OCI-LY1 (cell line): ENCODE measurements around the gene ABCB10.

Experiments used
- H2AFZ ChIP-seq: fragments of 200-600 bp; sonication (generic), shearing (Covaris generic); 2 replicates; pipeline ENCODE4 v1.6.0; 2014; ENCODE audit warnings: antibody characterized with exemption, mild to moderate bottlenecking, low read length
- H3F3A ChIP-seq: fragments of 200-600 bp; sonication (generic), shearing (Covaris generic); 2 replicates; pipeline ENCODE4 v1.6.0; 2014; ENCODE audit warnings: mild to moderate bottlenecking, antibody characterized with exemption, low read length, moderate library complexity; ENCODE audit not compliant: insufficient read depth
- H3K27ac ChIP-seq: fragments of 200-600 bp; sonication (generic); 2 replicates; pipeline ENCODE4 v1.5.1; 2014; ENCODE audit warnings: low read length, mixed run types, mild to moderate bottlenecking, low read depth; ENCODE audit not compliant: poor library complexity, severe bottlenecking
- H3K27me3 ChIP-seq: fragments of 200-600 bp; sonication (generic); 2 replicates; pipeline ENCODE4 v1.6.0; 2014; ENCODE audit warnings: antibody characterized with exemption, mild to moderate bottlenecking, low read length, moderate library complexity; ENCODE audit not compliant: insufficient read depth
- H3K36me3 ChIP-seq: fragments of 200-600 bp; sonication (generic); 2 replicates; pipeline ENCODE4 v1.6.1; 2014; ENCODE audit warnings: mild to moderate bottlenecking, antibody characterized with exemption, low read length, moderate library complexity, mixed read lengths; ENCODE audit not compliant: insufficient read depth
- H3K4me1 ChIP-seq: fragments of 200-600 bp; sonication (generic); 2 replicates; pipeline ENCODE4 v1.5.1; 2014; ENCODE audit warnings: mild to moderate bottlenecking, low read length, moderate library complexity; ENCODE audit not compliant: insufficient read depth, severe bottlenecking
- H3K4me2 ChIP-seq: fragments of 200-600 bp; sonication (generic), shearing (Covaris generic); 2 replicates; pipeline ENCODE4 v1.6.1; 2014; ENCODE audit warnings: low read length
- H3K4me3 ChIP-seq: fragments of 200-600 bp; sonication (generic); 2 replicates; pipeline ENCODE4 v1.5.1; 2014; ENCODE audit warnings: low read length, low read depth, mild to moderate bottlenecking, mixed read lengths; ENCODE audit not compliant: poor library complexity, severe bottlenecking
- H3K79me2 ChIP-seq: fragments of 200-600 bp; shearing (Covaris generic); 2 replicates; pipeline ENCODE4 v1.6.1; 2016; ENCODE audit warnings: mixed run types, low read length, mixed read lengths; ENCODE audit not compliant: insufficient read depth
- H3K9ac ChIP-seq: fragments of 200-600 bp; sonication (generic), shearing (Covaris generic); 2 replicates; pipeline ENCODE4 v1.6.1; 2014; ENCODE audit warnings: mild to moderate bottlenecking, low read length, mixed read lengths
- H3K9me2 ChIP-seq: fragments of 200-600 bp; sonication (generic), shearing (Covaris generic); 2 replicates; pipeline ENCODE4 v1.6.1; 2014; ENCODE audit warnings: low read depth, mild to moderate bottlenecking, low read length, mixed read lengths
- H3K9me3 ChIP-seq: fragments of 200-600 bp; shearing (Covaris generic); 2 replicates; pipeline ENCODE4 v1.6.1; 2014; ENCODE audit warnings: low read length, mixed read lengths
- H4K20me1 ChIP-seq: fragments of 200-600 bp; sonication (generic), shearing (Covaris generic); 2 replicates; pipeline ENCODE4 v1.6.0; 2016; ENCODE audit warnings: mild to moderate bottlenecking, low read length; ENCODE audit not compliant: insufficient read depth
- CTCF ChIP-seq: fragments of 200-600 bp; sonication (generic), shearing (Covaris generic); IDR thresholded peaks from 2 replicates; pipeline ENCODE4 v1.5.1; 2017; ENCODE audit warnings: mild to moderate bottlenecking, antibody characterized with exemption, low read length, moderate library complexity, mixed read lengths
- EZH2 ChIP-seq: fragments of 200-600 bp; sonication (generic), shearing (Covaris generic); IDR thresholded peaks from 2 replicates; pipeline ENCODE4 v1.8.0; 2017; ENCODE audit warnings: borderline replicate concordance, mixed run types, mild to moderate bottlenecking, antibody characterized with exemption, low read length, moderate library complexity, mixed read lengths

ABCB10 gene

GRCh38 chr1:229579059-229579673, 20.7 kb upstream of the ABCB10 start:
- Histone ChIP-seq H3K4me3 (peak overlapping the region; percentile 34), H3K27me3 (no peaks in the 10 kb centered on the region), H3F3A (no peaks in the 10 kb centered on the region), H3K9ac (no peak overlapping the region; the same call in 1 of the 2 replicates), H2AFZ (no peak overlapping the region), H3K27ac (peak overlapping the region; percentile 9), H4K20me1 (no peaks in the 10 kb centered on the region), H3K4me2 (peak overlapping the region; percentile 50), H3K9me3 (no peaks in the 10 kb centered on the region), H3K36me3 (no peaks in the 10 kb centered on the region), H3K4me1 (peaks cover 16% of the 10 kb centered on the region), H3K79me2 (no peaks in the 10 kb centered on the region), H3K9me2 (no peaks in the 10 kb centered on the region)
- TF ChIP-seq CTCF, result no peak
- TF ChIP-seq EZH2, result no peak

- no peaks in the 10 kb centered on the region for H3K79me2 ChIP-seq
- TF ChIP-seq EZH2, result no peak
- peak; percentile 41 for TF ChIP-seq CTCF
- H3K9me2 ChIP-seq, result no peaks in the 10 kb centered on the region
- H3K4me2 ChIP-seq, result peak overlapping the region; percentile 50
- peak overlapping the region; percentile 34 for H3K4me3 ChIP-seq
- peak overlapping the region; percentile 9 for H3K27ac ChIP-seq
- H2AFZ ChIP-seq, result no peak overlapping the region
- H3K27me3 ChIP-seq, result no peaks in the 10 kb centered on the region
- no peaks in the 10 kb centered on the region for H3K36me3 ChIP-seq
- no peak overlapping the region for H3K9ac ChIP-seq
- H3K9me3 ChIP-seq, result no peaks in the 10 kb centered on the region
- no peaks in the 10 kb centered on the region for H4K20me1 ChIP-seq
- no peaks in the 10 kb centered on the region for H3F3A ChIP-seq
- peaks cover 16% of the 10 kb centered on the region for H3K4me1 ChIP-seq
Measured at GRCh38 chr1:229578168-229579058, 19.9 kb upstream of the ABCB10 start.

- no peak overlapping the region for H3K27ac ChIP-seq
- no peaks in the 10 kb centered on the region for H4K20me1 ChIP-seq
- no peaks in the 10 kb centered on the region for H3K36me3 ChIP-seq
- no peaks in the 10 kb centered on the region for H3K9me3 ChIP-seq
- peaks cover 29% of the 10 kb centered on the region for H3K4me1 ChIP-seq
- H3K27me3 ChIP-seq, result no peaks in the 10 kb centered on the region
- no peak overlapping the region for H3K9ac ChIP-seq
- H3F3A ChIP-seq, result no peaks in the 10 kb centered on the region
- H3K9me2 ChIP-seq, result no peaks in the 10 kb centered on the region
- H3K79me2 ChIP-seq, result no peaks in the 10 kb centered on the region
- H3K4me3 ChIP-seq, result no peak overlapping the region
- no peak for TF ChIP-seq EZH2
- no peak for TF ChIP-seq CTCF
- no peak overlapping the region for H3K4me2 ChIP-seq
- H2AFZ ChIP-seq, result no peak overlapping the region
Measured at GRCh38 chr1:229574679-229575442, 16.4 kb upstream of the ABCB10 start.
